B cell (primary cell): Measurements from ENCODE around the gene ZNF648.

Source experiments
- CTCF ChIP-seq: fragments of 200-600 bp; IDR thresholded peaks from one replicate; pipeline ENCODE4 v1.8.0; 2022; ENCODE audit warnings: antibody characterized with exemption, mild to moderate bottlenecking
- EZH2 ChIP-seq: IDR thresholded peaks from 2 replicates; pipeline ENCODE4 v1.6.1; 2012; ENCODE audit warnings: borderline replicate concordance, low read depth, mild to moderate bottlenecking, moderate library complexity, low read length; ENCODE audit not compliant: insufficient read depth, poor library complexity, severe bottlenecking

DNA sequence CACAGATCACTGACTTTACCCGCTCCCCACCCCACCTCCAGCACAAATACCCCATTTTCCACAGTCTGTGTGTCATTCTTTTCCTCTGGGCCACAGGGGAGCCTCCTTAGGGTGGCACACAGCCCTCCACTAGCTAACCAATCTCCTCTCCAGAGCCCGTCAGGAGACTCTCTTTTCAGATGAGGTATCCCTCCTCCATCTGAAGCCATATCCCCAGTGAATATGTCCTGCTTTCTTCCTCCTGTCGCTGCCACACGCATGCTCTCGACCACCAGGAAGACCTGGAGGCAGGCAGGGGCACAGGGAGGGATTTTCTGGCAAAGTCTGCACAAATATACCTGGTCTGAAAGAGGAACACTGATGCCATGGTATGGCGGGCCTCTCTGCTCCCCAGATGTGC is 635 bp downstream of the ZNF648 start:
- TF ChIP-seq CTCF (no peak), EZH2 (no peak)
